Fibroblast of villous mesenchyme (primary cell): Measurements from ENCODE around the gene CANX. TPM values are rescaled to one million over a fixed set of nuclear protein-coding genes. Genes with fewer than 3 reads are reported as not detected.

Source experiments
- DNase-seq: peaks from one replicate; pipeline ENCODE4 v3.0.0-alpha.2; 2010; ENCODE audit warnings: low read depth
- H3K4me3 ChIP-seq: 2 replicates; pipeline ENCODE4 v1.5.1; 2011; ENCODE audit warnings: low read depth, mild to moderate bottlenecking, low read length
- total RNA-seq: library from RNA; depleted of rRNA; stranded (reverse); fragments of >200 nt; gene quantifications from 2 replicates; pipeline ENCODE4 v1.2.3, GENCODE V29; 2012
- TF ChIP-seq, protein P1 (sequence below): IDR thresholded peaks from 2 replicates; pipeline ENCODE4 v1.5.1; 2012; ENCODE audit warnings: low read depth, mild to moderate bottlenecking, low read length; ENCODE audit not compliant: insufficient read depth

The CANX gene
- total RNA-seq, 1 donor = 886 TPM

DNA sequence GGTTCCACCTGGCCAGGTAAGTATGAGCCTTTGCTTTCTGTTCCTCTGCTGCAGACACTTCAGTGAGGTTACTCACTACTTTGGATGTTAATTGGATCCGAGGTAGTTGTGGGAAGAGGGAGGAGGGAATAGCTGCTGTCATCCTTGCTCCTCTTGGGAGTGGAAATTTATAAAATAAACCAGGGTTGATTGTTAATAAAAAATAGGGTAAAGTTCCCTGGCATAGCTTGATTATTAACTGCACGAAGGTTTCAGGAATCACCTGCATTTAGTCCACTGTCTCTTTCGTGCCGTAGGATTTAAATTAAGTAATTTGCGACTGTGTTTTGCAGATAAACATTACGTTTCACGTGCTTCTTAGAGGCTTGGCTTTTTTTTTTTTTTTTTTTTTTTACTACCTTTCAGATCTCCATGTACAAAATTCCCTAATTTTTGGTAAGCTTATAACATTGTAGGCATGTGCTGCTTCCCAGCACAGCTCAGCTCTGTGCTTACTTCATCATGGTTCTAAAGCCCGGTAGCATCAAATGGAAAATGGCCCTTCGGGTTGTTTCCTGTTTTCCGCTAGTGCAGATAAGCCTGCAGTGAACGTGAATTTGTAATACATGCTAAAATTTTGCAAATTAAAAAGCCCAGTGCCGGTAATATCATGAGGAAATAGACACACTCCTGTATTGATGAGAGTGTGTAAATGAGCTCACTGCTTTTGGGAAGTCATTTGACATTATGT, 68.1 kb downstream of the CANX start:
- TF ChIP-seq, protein P1, sequence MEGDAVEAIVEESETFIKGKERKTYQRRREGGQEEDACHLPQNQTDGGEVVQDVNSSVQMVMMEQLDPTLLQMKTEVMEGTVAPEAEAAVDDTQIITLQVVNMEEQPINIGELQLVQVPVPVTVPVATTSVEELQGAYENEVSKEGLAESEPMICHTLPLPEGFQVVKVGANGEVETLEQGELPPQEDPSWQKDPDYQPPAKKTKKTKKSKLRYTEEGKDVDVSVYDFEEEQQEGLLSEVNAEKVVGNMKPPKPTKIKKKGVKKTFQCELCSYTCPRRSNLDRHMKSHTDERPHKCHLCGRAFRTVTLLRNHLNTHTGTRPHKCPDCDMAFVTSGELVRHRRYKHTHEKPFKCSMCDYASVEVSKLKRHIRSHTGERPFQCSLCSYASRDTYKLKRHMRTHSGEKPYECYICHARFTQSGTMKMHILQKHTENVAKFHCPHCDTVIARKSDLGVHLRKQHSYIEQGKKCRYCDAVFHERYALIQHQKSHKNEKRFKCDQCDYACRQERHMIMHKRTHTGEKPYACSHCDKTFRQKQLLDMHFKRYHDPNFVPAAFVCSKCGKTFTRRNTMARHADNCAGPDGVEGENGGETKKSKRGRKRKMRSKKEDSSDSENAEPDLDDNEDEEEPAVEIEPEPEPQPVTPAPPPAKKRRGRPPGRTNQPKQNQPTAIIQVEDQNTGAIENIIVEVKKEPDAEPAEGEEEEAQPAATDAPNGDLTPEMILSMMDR = no peak
- DNase-seq = no peak
- no peak overlapping the region for H3K4me3 ChIP-seq

DNA sequence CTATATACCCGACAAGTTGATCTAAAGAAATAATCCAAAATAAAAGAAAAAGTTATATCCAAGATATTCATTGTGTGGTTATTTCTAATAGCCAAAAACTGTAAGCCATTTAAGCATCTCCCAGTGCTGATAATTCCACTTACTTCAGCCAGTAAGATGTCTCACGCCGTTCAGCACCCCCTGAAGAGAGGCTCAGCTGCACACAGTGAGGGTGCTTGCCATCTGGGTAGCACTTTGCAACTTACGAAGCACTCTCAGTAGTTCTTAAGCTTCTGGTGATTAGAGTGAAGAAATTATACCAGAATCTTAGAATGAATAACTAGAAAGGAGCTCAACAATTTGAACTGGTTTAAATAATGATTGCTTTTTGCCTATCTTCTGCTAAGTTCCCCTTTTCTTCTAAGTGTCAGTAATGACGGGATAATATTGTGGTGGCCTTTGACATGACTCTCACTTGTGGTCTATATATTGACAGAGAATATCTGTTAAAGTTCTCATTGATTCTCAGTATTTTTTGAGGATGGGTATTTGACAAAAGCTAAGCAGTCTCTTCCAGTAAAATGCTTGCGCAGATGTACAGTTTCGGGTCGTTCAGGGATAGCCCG, 68.8 kb downstream of the CANX start:
- no peak overlapping the region for H3K4me3 ChIP-seq
- no peak for DNase-seq
- TF ChIP-seq, protein P1 = no peak

GRCh38 chr5:179768326-179769085, 69.7 kb downstream of the CANX start:
- H3K4me3 ChIP-seq = no peak overlapping the region
- no peak for DNase-seq
- TF ChIP-seq, protein P1 = peak; percentile 14

DNA sequence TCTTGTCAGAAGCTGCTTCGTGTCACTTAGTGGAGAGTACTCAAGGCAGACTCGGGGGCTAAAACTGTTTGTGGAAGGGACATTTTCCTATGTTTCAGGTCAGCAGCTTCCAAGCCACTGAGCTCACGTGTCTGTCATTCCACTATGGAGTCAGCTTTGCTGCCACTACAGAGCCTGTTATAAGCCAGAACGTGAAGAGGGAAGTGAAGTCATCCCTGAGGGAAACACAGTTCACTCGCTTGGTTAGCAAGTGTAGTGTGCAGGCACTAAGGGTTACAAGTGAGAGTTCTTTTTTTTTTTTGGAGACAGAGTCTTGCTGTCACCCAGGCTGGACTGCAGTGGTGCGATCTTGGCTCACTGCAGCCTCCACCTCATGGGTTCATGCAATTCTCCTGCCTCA, 70.5 kb downstream of the CANX start:
- TF ChIP-seq, protein P1 = no peak
- DNase-seq = no peak
- no peak overlapping the region for H3K4me3 ChIP-seq

DNA sequence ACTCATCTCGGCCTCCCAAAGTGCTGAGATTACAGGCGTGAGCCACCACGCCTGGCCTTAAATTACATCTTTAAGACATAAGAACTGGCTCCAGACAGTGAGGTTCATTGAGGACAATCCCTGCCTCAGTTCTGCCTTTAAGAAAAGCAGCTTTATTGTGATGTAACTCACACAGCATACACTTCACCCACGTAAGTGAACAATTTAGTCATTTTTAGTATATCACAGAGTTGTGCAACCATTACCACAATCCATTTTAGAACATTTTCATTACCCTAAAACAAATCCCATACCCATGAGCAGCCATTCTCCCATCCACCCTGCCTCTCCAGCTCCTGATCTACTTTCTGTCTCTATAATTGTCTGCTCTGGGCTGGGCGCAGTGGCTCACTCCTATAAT, 71.0 kb downstream of the CANX start:
- TF ChIP-seq, protein P1 = no peak
- DNase-seq = peak; percentile 37
- H3K4me3 ChIP-seq = no peak overlapping the region

DNA sequence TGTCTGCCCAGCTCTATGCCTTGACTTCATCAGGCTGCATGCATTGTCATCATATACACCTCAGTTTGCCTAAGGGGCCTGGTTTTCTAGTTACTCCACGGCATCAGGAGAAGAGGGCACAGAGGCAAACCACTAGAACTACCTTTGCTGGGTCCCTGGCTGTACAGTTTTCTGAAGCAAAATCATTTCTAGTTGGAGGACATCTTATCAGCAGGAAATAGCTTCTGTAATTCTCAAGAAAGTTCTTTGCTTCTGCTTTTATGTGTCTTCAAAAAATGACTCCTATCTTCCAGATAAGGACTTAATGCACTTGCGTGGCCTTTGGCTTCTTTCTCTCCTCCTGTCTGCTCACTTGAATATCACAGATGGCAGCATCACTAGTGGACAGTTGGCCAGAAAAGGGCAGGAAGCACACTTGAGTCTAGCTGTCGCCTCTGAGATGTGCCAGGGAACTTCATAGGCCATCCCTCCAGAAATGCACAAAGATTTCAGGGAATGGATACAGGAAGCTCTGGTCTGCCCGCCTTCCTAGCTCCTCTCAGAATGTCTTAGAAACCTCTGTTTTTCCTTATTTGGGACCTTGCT, 72.6 kb downstream of the CANX start:
- no peak for DNase-seq
- no peak overlapping the region for H3K4me3 ChIP-seq
- TF ChIP-seq, protein P1 = no peak
